Muscle layer of duodenum (tissue), 2 donors: Measurements from ENCODE around the gene ARRB2.
"Not testable (repeated sequence)": the region's sequence is repeated elsewhere in the genome, so short reads cannot be mapped to it uniquely, and the experiment has no call there.

ENCODE experiments used
- H3K27ac ChIP-seq: one replicate; pipeline ENCODE4 v1.7.0; 2013; ENCODE audit warnings: mild to moderate bottlenecking, low read length
- H3K27me3 ChIP-seq: one replicate; pipeline ENCODE4 v1.7.0; 2013; ENCODE audit warnings: low read depth, mild to moderate bottlenecking, control low read depth, low read length
- H3K36me3 ChIP-seq, 2 donors: one replicate each; pipeline ENCODE4 v1.7.0; 2013; ENCODE audit warnings: low read length in 2 of 2, control low read depth in 1 of 2, mild to moderate bottlenecking in 1 of 2; ENCODE audit not compliant: insufficient read depth in 2 of 2, control insufficient read depth in 1 of 2
- H3K4me1 ChIP-seq, 2 donors: one replicate each; pipeline ENCODE4 v1.7.0; 2013; ENCODE audit warnings: low read length in 2 of 2, mild to moderate bottlenecking in 2 of 2, control low read depth in 1 of 2, moderate library complexity in 1 of 2; ENCODE audit not compliant: insufficient read depth in 2 of 2, control insufficient read depth in 1 of 2
- H3K4me3 ChIP-seq, 2 donors: one replicate each; pipeline ENCODE4 v1.7.0; 2013; ENCODE audit warnings: low read length in 2 of 2, low read depth in 1 of 2, mild to moderate bottlenecking in 1 of 2
- H3K9me3 ChIP-seq, 2 donors: one replicate each; pipeline ENCODE4 v1.7.0; 2013; ENCODE audit warnings: low read length in 2 of 2, control low read depth in 1 of 2, mild to moderate bottlenecking in 1 of 2; ENCODE audit not compliant: control insufficient read depth in 1 of 2
- donor health status: healthy.

The ARRB2 gene

GRCh38 chr17:4703330-4703691 lies 7.1 kb upstream of the ARRB2 start:
- Histone ChIP-seq H3K36me3 (no peaks in the 10 kb centered on the region), H3K27me3 (no peaks in the 10 kb centered on the region), H3K4me1 (peaks cover 0 to 16% of the 10 kb centered on the region in 2 donors), H3K9me3 (no peaks in the 10 kb centered on the region), H3K4me3 (peak overlapping the region; percentile 92 to 97), H3K27ac (peak overlapping the region; percentile 63)

GRCh38 chr17:4704574-4704907 lies 5.9 kb upstream of the ARRB2 start:
- H3K27ac ChIP-seq, H3K36me3 ChIP-seq, H3K9me3 ChIP-seq, H3K27me3 ChIP-seq: not testable (repeated sequence)
- Histone ChIP-seq H3K4me1 (peaks cover 0 to 17% of the 10 kb centered on the region in 2 donors), H3K4me3 (peak overlapping the region; percentile 92 to 97)

GRCh38 chr17:4704991-4705390 lies 5.4 kb upstream of the ARRB2 start:
- no peaks in the 10 kb centered on the region for H3K9me3 ChIP-seq
- H3K27me3 ChIP-seq: no peaks in the 10 kb centered on the region
- H3K4me1 ChIP-seq: peaks cover 0 to 19% of the 10 kb centered on the region in 2 donors
- no peak overlapping the region for H3K27ac ChIP-seq
- no peaks in the 10 kb centered on the region for H3K36me3 ChIP-seq
- H3K4me3 ChIP-seq: peak overlapping the region in 1 of 2 donors; percentile 97

GRCh38 chr17:4706121-4706520 lies 4.3 kb upstream of the ARRB2 start:
- Histone ChIP-seq H3K9me3 (no peaks in the 10 kb centered on the region), H3K4me1 (peaks cover 0 to 22% of the 10 kb centered on the region in 2 donors), H3K27ac (no peak overlapping the region), H3K27me3 (no peaks in the 10 kb centered on the region), H3K4me3 (no peak overlapping the region), H3K36me3 (no peaks in the 10 kb centered on the region)

GRCh38 chr17:4708436-4708835 lies 2.0 kb upstream of the ARRB2 start:
- Histone ChIP-seq H3K36me3 (no peaks in the 10 kb centered on the region), H3K4me1 (peaks cover 11 to 16% of the 10 kb centered on the region in 2 donors), H3K4me3 (no peak overlapping the region), H3K27ac (no peak overlapping the region), H3K27me3 (no peaks in the 10 kb centered on the region), H3K9me3 (no peaks in the 10 kb centered on the region)

- Histone ChIP-seq H3K4me1 (peaks cover 11 to 16% of the 10 kb centered on the region in 2 donors), H3K27ac (peak overlapping the region; percentile 73), H3K36me3 (peaks cover 0 to 2% of the 10 kb centered on the region in 2 donors)
Observed at GRCh38 chr17:4710693-4711634, 532 bp downstream of the ARRB2 start.

GRCh38 chr17:4711661-4712181 lies 1.3 kb downstream of the ARRB2 start:
- no peaks in the 10 kb centered on the region for H3K9me3 ChIP-seq
- H3K4me3 ChIP-seq: peak overlapping the region; percentile 45 to 82
- H3K36me3 ChIP-seq: peaks cover 0 to 4% of the 10 kb centered on the region in 2 donors
- H3K27me3 ChIP-seq: no peaks in the 10 kb centered on the region
- H3K4me1 ChIP-seq: peaks cover 11 to 16% of the 10 kb centered on the region in 2 donors
- H3K27ac ChIP-seq: peak overlapping the region; percentile 73

More at GRCh38 chr17:4710693-4711634, 532 bp downstream of the ARRB2 start:
- H3K27me3 ChIP-seq: no peaks in the 10 kb centered on the region
- no peaks in the 10 kb centered on the region for H3K9me3 ChIP-seq
- peak overlapping the region; percentile 45 to 82 for H3K4me3 ChIP-seq

GRCh38 chr17:4712526-4712925 lies 2.1 kb downstream of the ARRB2 start:
- H3K4me3 ChIP-seq: peak overlapping the region; percentile 45 to 82
- no peaks in the 10 kb centered on the region for H3K27me3 ChIP-seq
- peaks cover 5 to 10% of the 10 kb centered on the region in 2 donors for H3K36me3 ChIP-seq
- H3K27ac ChIP-seq: peak overlapping the region; percentile 73
- no peaks in the 10 kb centered on the region for H3K9me3 ChIP-seq
- peaks cover 11 to 16% of the 10 kb centered on the region in 2 donors for H3K4me1 ChIP-seq

- Histone ChIP-seq H3K36me3 (peaks cover 12 to 20% of the 10 kb centered on the region in 2 donors), H3K4me3 (peak overlapping the region in 1 of 2 donors; percentile 22), H3K4me1 (peaks cover 11 to 16% of the 10 kb centered on the region in 2 donors)
- H3K9me3 ChIP-seq, H3K27ac ChIP-seq, H3K27me3 ChIP-seq: not testable (repeated sequence)
Observed at GRCh38 chr17:4714340-4715062, 4.1 kb downstream of the ARRB2 start.

- peaks cover 17 to 20% of the 10 kb centered on the region in 2 donors for H3K36me3 ChIP-seq
- peaks cover 13 to 16% of the 10 kb centered on the region in 2 donors for H3K4me1 ChIP-seq
- peak overlapping the region in 1 of 2 donors; percentile 22 for H3K4me3 ChIP-seq
- no peaks in the 10 kb centered on the region for H3K27me3 ChIP-seq
- H3K27ac ChIP-seq: peak overlapping the region; percentile 4
- H3K9me3 ChIP-seq: no peaks in the 10 kb centered on the region
Observed at GRCh38 chr17:4715063-4715744, 4.8 kb downstream of the ARRB2 start.

GRCh38 chr17:4716081-4716480 lies 5.6 kb downstream of the ARRB2 start:
- peaks cover 17 to 20% of the 10 kb centered on the region in 2 donors for H3K36me3 ChIP-seq
- H3K9me3 ChIP-seq: no peaks in the 10 kb centered on the region
- no peaks in the 10 kb centered on the region for H3K27me3 ChIP-seq
- peaks cover 10 to 16% of the 10 kb centered on the region in 2 donors for H3K4me1 ChIP-seq
- H3K4me3 ChIP-seq: no peak overlapping the region
- H3K27ac ChIP-seq: no peak overlapping the region
